Hematopoietic multipotent progenitor cell treated with erythropoietin and hydrocortisone succinate and interleukin-3 and kit ligand, for 6 days (in vitro differentiated cells): ENCODE results near the gene TRIM2.
"Not testable (repeated sequence)": the region's sequence is repeated elsewhere in the genome, so short reads cannot be mapped to it uniquely, and the experiment has no call there.

Source experiments
- DNase-seq: peaks from one replicate; pipeline ENCODE4 v3.0.0-alpha.2; 2015

Gene TRIM2

DNA sequence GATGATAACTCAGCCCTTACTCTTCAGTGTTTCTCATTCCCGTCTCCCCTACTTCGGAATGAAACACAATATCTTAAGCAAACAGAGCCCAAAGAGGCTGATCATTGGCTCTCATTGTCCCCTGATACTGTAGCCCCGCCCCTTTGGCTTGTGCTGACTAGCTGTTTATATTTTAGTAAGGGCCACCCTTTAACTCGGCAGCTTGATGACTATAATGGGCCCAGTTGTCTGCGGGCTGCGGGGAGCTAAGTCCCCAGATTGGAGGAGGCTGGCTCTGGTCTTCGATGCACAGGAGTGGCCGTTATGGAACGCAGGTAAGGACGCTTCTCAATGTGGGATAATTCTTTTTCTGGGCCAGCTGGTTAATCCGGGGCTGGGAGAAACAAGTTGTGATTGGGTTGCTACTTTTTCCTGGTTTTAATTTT lies at the start of gene TRIM2:
Gene TRIM2, plus strand, starts transcription at position 197 of the 425 bp plus-strand sequence. Its CDS starts 88 bp downstream, at position 285.
- peak; percentile 40 for DNase-seq

GRCh38 chr4:153155686-153156085 lies 48.6 kb upstream of the TRIM2 start:
- DNase-seq = no peak

GRCh38 chr4:153156263-153156662 lies 48.0 kb upstream of the TRIM2 start:
- DNase-seq = peak; percentile 85

DNA sequence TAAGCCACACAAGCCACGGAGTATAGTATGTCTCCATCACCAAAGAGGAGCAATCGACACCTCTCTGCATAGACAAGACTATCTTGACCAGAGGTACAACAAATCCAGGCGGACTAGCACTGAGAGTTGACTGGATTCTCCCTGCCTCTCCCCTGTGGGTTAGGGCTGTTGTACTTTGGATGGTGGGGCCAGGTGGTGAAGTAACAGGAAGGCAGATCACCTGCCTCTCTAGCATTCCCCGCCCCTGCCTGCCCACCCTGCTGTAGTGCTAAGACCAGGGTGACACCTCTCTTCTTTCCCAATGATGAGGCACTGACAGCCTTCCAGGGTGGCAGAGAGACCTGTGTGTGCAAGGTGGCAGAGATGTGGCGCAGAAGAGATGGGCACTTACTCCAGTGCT lies 47.5 kb upstream of the TRIM2 start:
- no peak for DNase-seq

DNA sequence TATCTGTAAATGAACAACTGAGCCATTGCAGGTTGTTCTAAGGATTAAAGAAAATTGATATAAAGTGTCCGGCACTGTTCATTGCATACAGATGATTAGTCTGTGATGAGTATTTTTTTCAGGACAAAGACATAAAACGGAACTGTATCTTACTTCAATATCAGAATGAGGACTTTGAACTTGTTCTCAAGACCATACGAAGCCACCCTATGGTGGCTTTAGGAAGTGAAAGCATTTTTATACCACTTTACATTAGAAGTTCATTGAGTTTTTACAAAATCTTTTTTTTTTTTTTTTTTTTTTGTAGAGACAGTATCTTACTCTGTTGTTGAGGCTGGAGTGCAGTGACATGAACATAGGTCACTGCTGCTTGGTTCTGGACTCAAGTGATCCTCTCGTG lies 45.2 kb upstream of the TRIM2 start:
- peak; percentile 44 for DNase-seq

GRCh38 chr4:153159728-153160221 lies 44.5 kb upstream of the TRIM2 start:
- DNase-seq = no peak

GRCh38 chr4:153160821-153161220 lies 43.4 kb upstream of the TRIM2 start:
- no peak for DNase-seq

GRCh38 chr4:153161226-153161963 lies 42.8 kb upstream of the TRIM2 start:
- no peak for DNase-seq

DNA sequence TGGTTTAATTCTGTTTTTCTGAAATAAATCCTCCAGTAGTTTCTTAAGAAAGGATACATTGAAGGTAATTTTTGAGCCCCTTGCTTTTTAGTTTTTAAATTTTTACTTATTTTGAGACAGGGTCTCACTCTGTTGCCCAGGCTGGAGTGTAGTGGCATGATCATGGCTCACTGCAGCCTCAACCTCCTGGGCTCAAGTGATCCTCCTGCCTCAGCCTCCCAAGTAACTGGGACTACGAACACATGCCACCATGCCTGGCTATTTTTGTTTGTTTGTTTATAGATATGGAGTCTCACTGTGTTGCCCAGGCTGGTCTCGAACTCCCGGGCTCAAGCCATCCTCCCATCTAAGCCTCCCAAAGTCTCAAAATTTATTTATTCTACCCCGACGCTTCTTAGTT lies 39.0 kb upstream of the TRIM2 start:
- DNase-seq = not testable (repeated sequence)

GRCh38 chr4:153166716-153167501 lies 37.3 kb upstream of the TRIM2 start:
- peak; percentile 19 for DNase-seq

GRCh38 chr4:153169776-153170175 lies 34.5 kb upstream of the TRIM2 start:
- DNase-seq = no peak

DNA sequence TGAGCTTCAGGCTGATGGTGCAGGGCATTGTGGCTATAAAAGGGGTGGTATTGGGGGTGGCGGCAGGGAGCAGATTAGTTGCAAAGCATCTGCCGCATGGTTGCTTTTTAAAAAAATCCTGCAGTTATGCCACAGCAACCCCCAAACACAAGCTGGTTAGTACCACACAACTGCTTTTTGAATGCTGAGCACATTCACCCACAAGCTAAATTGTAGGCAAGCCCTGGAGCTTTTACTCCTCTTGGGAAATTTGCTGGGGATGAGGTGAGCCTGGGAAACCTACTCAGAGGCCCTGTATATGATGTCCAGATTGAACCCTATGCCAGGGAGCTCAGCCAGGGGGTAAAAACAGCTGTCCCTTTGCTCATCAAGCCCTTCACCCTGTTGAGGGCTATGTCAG lies 33.8 kb upstream of the TRIM2 start:
- DNase-seq = no peak

- DNase-seq = no peak
These were observed 29.2 kb upstream of the TRIM2 start for GRCh38 chr4:153174821-153175567.

DNA sequence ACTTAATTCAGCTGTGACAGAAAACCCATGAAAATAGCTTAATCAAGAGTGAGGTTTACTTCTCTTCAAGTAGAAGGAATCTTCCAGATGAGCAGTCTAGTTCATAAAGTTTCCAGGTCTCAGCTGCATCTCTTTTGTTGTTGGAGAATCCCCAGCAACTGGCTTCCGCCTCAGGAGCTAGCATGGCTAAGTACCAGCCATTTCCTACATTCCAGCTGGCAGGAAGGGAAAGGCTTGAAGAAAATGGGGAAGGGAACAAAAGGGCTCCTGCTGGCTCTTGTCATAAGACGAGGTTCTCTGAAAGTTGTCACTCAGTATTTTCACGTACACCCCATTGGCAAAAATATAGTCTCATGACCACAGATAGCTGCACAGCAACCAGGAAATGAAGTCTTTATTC lies 27.3 kb upstream of the TRIM2 start:
- no peak for DNase-seq

GRCh38 chr4:153177841-153178240 lies 26.4 kb upstream of the TRIM2 start:
- no peak for DNase-seq

- no peak for DNase-seq
These were observed 25.1 kb upstream of the TRIM2 start for GRCh38 chr4:153179100-153179499.

- DNase-seq = no peak
These were observed 22.9 kb upstream of the TRIM2 start for GRCh38 chr4:153181293-153181692.

- DNase-seq = no peak
These were observed 22.5 kb upstream of the TRIM2 start for GRCh38 chr4:153181700-153182099.

DNA sequence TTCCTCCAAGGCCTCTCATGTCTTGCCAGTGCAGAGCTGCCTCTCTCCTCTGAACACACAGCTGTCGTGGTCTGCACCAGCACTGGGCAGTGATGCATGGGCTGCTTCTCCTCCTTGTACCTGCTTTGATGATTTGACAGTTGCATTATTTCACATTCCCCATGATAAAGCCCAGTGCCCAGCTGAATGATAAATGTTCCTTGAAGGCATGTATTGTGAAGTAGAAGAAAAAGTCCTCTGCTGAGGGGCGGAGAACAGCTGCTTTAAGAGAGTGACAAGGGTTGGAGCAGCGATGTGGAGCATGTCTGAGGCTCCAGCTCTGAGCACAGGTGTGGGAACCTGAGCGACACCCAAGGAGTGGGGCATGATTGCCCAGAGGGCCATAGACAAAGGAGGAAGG lies 21.1 kb upstream of the TRIM2 start:
- DNase-seq = no peak

- DNase-seq = no peak
These were observed 18.9 kb upstream of the TRIM2 start for GRCh38 chr4:153185331-153185852.

DNA sequence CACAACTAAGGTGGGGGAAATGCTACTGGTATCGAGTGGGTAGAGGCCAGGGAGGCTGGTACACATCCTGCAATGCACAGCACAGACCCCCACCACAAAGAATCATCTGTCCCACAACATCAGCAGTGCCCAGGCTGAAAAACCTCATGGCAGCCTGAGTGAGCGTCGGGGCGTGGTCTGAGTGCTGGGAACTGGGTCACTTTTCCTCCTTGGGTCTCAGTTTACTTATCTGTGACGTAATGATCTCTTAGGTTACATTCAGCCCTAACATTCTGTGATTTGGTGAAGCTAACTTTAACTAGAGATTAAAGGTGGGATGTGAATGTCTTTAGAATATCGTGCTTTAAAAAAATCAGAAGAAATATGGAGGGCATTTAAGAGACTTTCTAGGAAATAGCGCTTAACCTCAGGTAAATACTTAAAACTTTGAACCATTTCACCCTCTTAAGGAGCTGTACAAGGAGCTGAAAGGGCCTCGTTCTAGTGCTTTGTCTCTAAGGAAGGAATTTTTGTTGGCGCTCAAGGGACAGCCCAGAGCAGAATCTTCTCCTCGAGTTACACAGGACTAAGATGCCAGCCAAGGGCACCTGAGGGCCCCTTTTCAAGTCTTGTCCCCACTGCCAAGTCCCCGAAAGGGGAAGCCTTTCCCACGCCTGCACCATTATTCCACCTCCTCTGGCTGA lies 18.1 kb upstream of the TRIM2 start:
- no peak for DNase-seq

- peak; percentile 44 for DNase-seq
These were observed 15.0 kb upstream of the TRIM2 start for GRCh38 chr4:153189016-153189801.
